K562 (cell line): ENCODE results near the gene KLHL6. TPM values are rescaled to one million over a fixed set of nuclear protein-coding genes. Genes with fewer than 3 reads are reported as not detected.

Experiments
- ATAC-seq: fragments of 200-7000 bp; cut with Tn5 transposase; 3 replicates; pipeline ENCODE4 v1.9.1; 2020; ENCODE audit warnings: moderate library complexity
- BruUV-seq: library from RNA; stranded (reverse); fragments of 400-500 nt; replicated peaks from 2 replicates; lab custom pipeline; 2021; lab: Mats Ljungman, UMichigan
- CTCF ChIA-PET: fragments of 300-600 bp; formaldehyde crosslinking; extraction: SDS; loops from one replicate; lab custom pipeline; 2021; ENCODE audit warnings: low intra/inter-chr PET ratio; lab: Yijun Ruan, JAX
- POLR2A ChIA-PET: fragments of 300-600, 350-650 bp; sonication (Branson Sonifier 250); formaldehyde crosslinking; extraction: SDS; loops from one replicate; lab custom pipeline; 2021; ENCODE audit warnings: antibody characterized with exemption, inconsistent platforms; lab: Yijun Ruan, JAX
- DNase-seq, 4 experiments: peaks; one replicate each; pipeline versions ENCODE4 v3.0.0 to v3.0.0-alpha.2; 2011 to 2018; ENCODE audit warnings: low spot score in 3 of 4, mixed read lengths in 3 of 4; ENCODE audit errors: extremely low read depth in 1 of 4
- FAIRE-seq: peaks from 2 replicates; lab custom pipeline; 2011; peaks lifted over from hg19 to GRCh38; lab: Jason Lieb, UNC
- H2AFZ ChIP-seq: 2 replicates; pipeline ENCODE4 v1.6.0; 2011; ENCODE audit warnings: low read depth, low read length, control low read depth, inconsistent platforms
- H3K27ac ChIP-seq: fragments of 200-600 bp; 3 replicates; pipeline ENCODE4 v1.8.0; 2011; ENCODE audit warnings: low read depth, mild to moderate bottlenecking, control low read depth, inconsistent platforms, low read length, moderate library complexity, mixed read lengths; ENCODE audit errors: extremely low read depth
- H3K27me3 ChIP-seq, 2 experiments: fragments of 300-600 bp in 1 of 2; 2 replicates in 1 of 2; 3 replicates in 1 of 2; pipeline versions ENCODE4 v1.6.0 to v1.8.0; 2011; ENCODE audit warnings: inconsistent platforms in 2 of 2, low read length in 2 of 2, mild to moderate bottlenecking in 1 of 2, mixed read lengths in 1 of 2, moderate library complexity in 1 of 2; ENCODE audit not compliant: control insufficient read depth in 2 of 2, insufficient read depth in 2 of 2
- H3K36me3 ChIP-seq: fragments of 300-600 bp; 3 replicates; pipeline ENCODE4 v1.8.0; 2011; ENCODE audit warnings: mild to moderate bottlenecking, low read length, inconsistent platforms; ENCODE audit not compliant: control insufficient read depth, insufficient read depth
- H3K4me1 ChIP-seq, 2 experiments: fragments of 200-600 bp in 1 of 2; replicated peaks in 1 of 2; 2 replicates in 1 of 2; 3 replicates in 1 of 2; pipeline versions ENCODE4 v1.5.1 to v1.8.0; 2011; ENCODE audit warnings: inconsistent platforms in 2 of 2, low read length in 2 of 2, mild to moderate bottlenecking in 1 of 2, mixed read lengths in 1 of 2, moderate library complexity in 1 of 2; ENCODE audit not compliant: control insufficient read depth in 2 of 2, insufficient read depth in 2 of 2
- H3K4me2 ChIP-seq: 2 replicates; pipeline ENCODE4 v1.6.1; 2011; ENCODE audit warnings: low read length, control low read depth, inconsistent platforms, mixed read lengths; ENCODE audit not compliant: insufficient read depth
- H3K4me3 ChIP-seq: fragments of 200-600 bp; sonication (generic), shearing (Covaris generic); 2 replicates; pipeline ENCODE4 v1.5.1; 2016; ENCODE audit warnings: control low read depth, inconsistent platforms
- H3K79me2 ChIP-seq: fragments of 200-600 bp; 3 replicates; pipeline ENCODE4 v1.8.0; 2011; ENCODE audit warnings: low read length, inconsistent platforms; ENCODE audit not compliant: control insufficient read depth, insufficient read depth
- H3K9ac ChIP-seq, 2 experiments: 2 replicates each; pipeline versions ENCODE4 v1.6.0 to v1.6.1; 2011; ENCODE audit warnings: low read depth in 2 of 2, low read length in 2 of 2, control low read depth in 1 of 2, inconsistent platforms in 1 of 2, mild to moderate bottlenecking in 1 of 2, mixed read lengths in 1 of 2; ENCODE audit not compliant: insufficient read depth in 1 of 2
- H3K9me1 ChIP-seq: one replicate; pipeline ENCODE4 v1.6.0; 2011; ENCODE audit warnings: inconsistent platforms, mild to moderate bottlenecking, low read length, moderate library complexity; ENCODE audit not compliant: control insufficient read depth, insufficient read depth
- H3K9me3 ChIP-seq: replicated peaks from 2 replicates; pipeline ENCODE4 v1.5.1; 2011; ENCODE audit warnings: low read depth, low read length, inconsistent platforms; ENCODE audit not compliant: control insufficient read depth, insufficient read depth
- H4K20me1 ChIP-seq: replicated peaks from 2 replicates; pipeline ENCODE4 v1.6.1; 2011; ENCODE audit warnings: low read length, inconsistent platforms, mixed read lengths; ENCODE audit not compliant: control insufficient read depth, insufficient read depth
- FOXK2 ChIP-seq, 2 experiments: fragments of 450-650 bp; IDR thresholded peaks in 1 of 2; conservative IDR thresholded peaks in 1 of 2; 2 replicates each; pipeline ENCODE4 v1.6.1; 2016; ENCODE audit warnings: low read depth in 2 of 2, mild to moderate bottlenecking in 1 of 2
- GTF2B ChIP-seq: IDR thresholded peaks from 2 replicates; pipeline ENCODE4 v1.6.1; 2011; ENCODE audit not compliant: insufficient read length; ENCODE audit errors: extremely low read depth
- KDM5B ChIP-seq: fragments of 200-600 bp; sonication (generic); IDR thresholded peaks from 2 replicates; pipeline ENCODE4 v1.6.1; 2012; ENCODE audit warnings: low read depth, mild to moderate bottlenecking, moderate library complexity, low read length, control low read depth, inconsistent platforms; ENCODE audit not compliant: insufficient replicate concordance
- NONO ChIP-seq, 2 experiments: fragments of 200-400 bp in 1 of 2; fragments of 450-650 bp in 1 of 2; formaldehyde crosslinking in 1 of 2; IDR thresholded peaks; 2 replicates each; pipeline ENCODE4 v1.6.1; 2017; ENCODE audit warnings: low read depth in 2 of 2, mild to moderate bottlenecking in 2 of 2, moderate library complexity in 2 of 2, low read length in 1 of 2
- NR0B1 ChIP-seq: fragments of 450-650 bp; IDR thresholded peaks from one replicate; pipeline ENCODE4 v1.6.1; 2018; ENCODE audit warnings: mild to moderate bottlenecking, moderate library complexity; ENCODE audit not compliant: partially characterized antibody
- PURB ChIP-seq: sonication (generic); formaldehyde crosslinking; IDR thresholded peaks from 2 replicates; pipeline ENCODE4 v1.9.0; 2021; ENCODE audit warnings: low read depth, mild to moderate bottlenecking, missing genetic modification reagents
- RBM39 ChIP-seq: fragments of 200-400 bp; formaldehyde crosslinking; optimal IDR thresholded peaks from 2 replicates; pipeline ENCODE3; 2018; ENCODE audit warnings: low read depth, low read length
- RFX7 ChIP-seq: fragments of 250-450 bp; sonication (Bioruptor Pico); IDR thresholded peaks from 2 replicates; pipeline ENCODE4 v1.5.1; 2021; ENCODE audit warnings: mild to moderate bottlenecking
- SMARCB1 ChIP-seq: IDR thresholded peaks from 2 replicates; pipeline ENCODE4 v1.6.1; 2011; ENCODE audit warnings: improper control_type of control experiment, low read depth; ENCODE audit not compliant: insufficient read length
- SREBF2 ChIP-seq: sonication (generic); formaldehyde crosslinking; IDR thresholded peaks from 2 replicates; pipeline ENCODE4 v1.4.0; 2020; ENCODE audit warnings: mild to moderate bottlenecking, missing genetic modification reagents
- ZNF232 ChIP-seq: sonication (generic); formaldehyde crosslinking; IDR thresholded peaks from 2 replicates; pipeline ENCODE4 v1.8.0; 2022; ENCODE audit warnings: mild to moderate bottlenecking, missing genetic modification reagents
- ZNF277 ChIP-seq: fragments of 250-450 bp; sonication (Bioruptor Pico); IDR thresholded peaks from 2 replicates; pipeline ENCODE4 v1.8.0; 2022; ENCODE audit warnings: inconsistent platforms, mild to moderate bottlenecking, moderate library complexity, borderline replicate concordance
- ZNF586 ChIP-seq: fragments of 450-650 bp; formaldehyde crosslinking; conservative IDR thresholded peaks from 2 replicates; pipeline ENCODE4 v1.4.0; 2020; ENCODE audit warnings: mild to moderate bottlenecking, moderate library complexity
- WGBS: fragments of 100-300 bp; shearing (Covaris generic); methylation state at CpG from one replicate; pipeline ENCODE4 v1.1.6; 2016; ENCODE audit warnings: low coverage, mixed read lengths; ENCODE audit not compliant: insufficient coverage; ENCODE audit errors: missing lambda C conversion rate; 5-methylcytosine and 5-hydroxymethylcytosine counted together
- in situ Hi-C: fragments of 300-500 bp; cut with MboI; formaldehyde crosslinking; loops from 4 replicates; pipeline ENCODE4 v1.15.0; 2018; ENCODE audit warnings: inconsistent platforms, mixed read lengths
- intact Hi-C: fragments of 100-400 bp; cut with micrococcal nuclease; formaldehyde crosslinking; loops from 2 replicates; pipeline ENCODE4 v1.14.2; 2022
- polyA plus RNA-seq, 8 experiments: library from polyadenylated mRNA; depleted of rRNA in 4 of 8; stranded (reverse) in 5 of 8; unstranded in 3 of 8; fragments of >200 nt; fragmentation: Nextera tagmentation in 2 of 8; fragmentation: Illumina TruSeq in 1 of 8; extraction: Ambion mirVana in 2 of 8; extraction: Trizol in 1 of 8; gene quantifications; 2 replicates each; pipeline versions ENCODE4 v1.2.1 to v1.2.3, GENCODE V29; 2011 to 2014; ENCODE audit warnings: inconsistent platforms in 1 of 8, missing spikeins in 1 of 8
- total RNA-seq, 7 experiments: library from RNA; depleted of rRNA in 6 of 7; stranded (reverse); fragments of >200 nt in 6 of 7; fragmentation: Illumina TruSeq in 2 of 7; extraction: Trizol in 2 of 7; gene quantifications; 2 replicates each; pipeline versions ENCODE4 v1.2.1 to v1.2.3, GENCODE V29; 2011 to 2021; ENCODE audit warnings: low replicate concordance in 1 of 7

The KLHL6 gene
- total and polyA plus RNA-seq, 9 of the 15 experiments (the other 6 are each of a cell fraction or from before 2014, with no cell fraction given), result 0.18 to 2.1 (median 1.4) TPM

GRCh38 chr3:183533412-183534132 is 21.9 kb downstream of the KLHL6 start (continued):
- TF ChIP-seq SMARCB1 (no peak), FOXK2 (conservative IDR thresholded peaks at IDR 0.05 in 1 of 2, IDR thresholded peaks at IDR 0.05 in 1 of 2; ENCODE audit: low read depth in 2 of 2) (peak in 1 of 2 experiments; percentile 40; a peak in 2 of 4 replicates), RBM39 (no peak)

- Histone ChIP-seq H3K27ac (peak overlapping the region; percentile 42; the same call in 2 of the 3 replicates), H3K4me2 (peak overlapping the region; percentile 57), H3K79me2 (no peaks in the 10 kb centered on the region), H3K27me3 (no peaks in the 10 kb centered on the region), H3K9me1 (no peaks in the 10 kb centered on the region), H3K9ac (no peak overlapping the region; a peak in 1 of 4 replicates), H4K20me1 (no peaks in the 10 kb centered on the region), H2AFZ (peak overlapping the region; percentile 79), H3K4me3 (no peak overlapping the region), H3K36me3 (no peaks in the 10 kb centered on the region), H3K4me1 (peaks cover 17 to 29% of the 10 kb centered on the region in 2 experiments), H3K9me3 (no peaks in the 10 kb centered on the region)
- BruUV-seq, result no TSS peak
- FAIRE-seq, result peak; percentile 93
- WGBS, result 10% methylated on average over 6 of the region's 6 CpGs
- POLR2A ChIA-PET, result interaction anchor here (0.6 to 1.0 kb wide), 5 partner anchors 9 to 43 kb away, joined by 3 to 4 read pairs (median 3); no protein-coding TSS in a partner anchor
- peak; percentile 54 to 84 (median 68) for DNase-seq
- CTCF ChIA-PET, result no interaction called here
- intact Hi-C loops (no loop called here), in situ Hi-C loops (no loop called here)
- peak; percentile 92 for ATAC-seq
- no peak for TF ChIP-seq ZNF277
- TF ChIP-seq RFX7, result no peak
- no peak for TF ChIP-seq NONO (IDR thresholded peaks at IDR 0.05; ENCODE audit: low read depth in 2 of 2, low read length in 1 of 2)
- no peak for TF ChIP-seq RBM39
- TF ChIP-seq NR0B1, result no peak
- TF ChIP-seq ZNF586 (CRISPR knock-in tag), result no peak
- TF ChIP-seq PURB (CRISPR knock-in tag), result no peak
- no peak for TF ChIP-seq GTF2B
- TF ChIP-seq ZNF232 (CRISPR knock-in tag), result no peak
- TF ChIP-seq KDM5B, result no peak
- no peak for TF ChIP-seq SREBF2
These were observed 22.7 kb downstream of the KLHL6 start for GRCh38 chr3:183532620-183533411.
